Body of pancreas (tissue), 4 donors: ENCODE results near the gene SRR.

Experiments
- POLR2A ChIP-seq, 3 donors: fragments of 450-650 bp; IDR thresholded peaks; one replicate each; pipeline ENCODE4 v1.6.1; 2016; ENCODE audit warnings: antibody characterized with exemption in 3 of 3, mild to moderate bottlenecking in 2 of 3
- TF ChIP-seq, protein P1 (sequence below), 7 experiments: fragments of 450-650 bp in 4 of 7; fragments of 200-600 bp in 3 of 7; sonication (generic) in 3 of 7; IDR thresholded peaks; one replicate each; pipeline ENCODE4 v1.5.1; 2016 to 2019; ENCODE audit warnings: antibody characterized with exemption in 7 of 7

DNA sequence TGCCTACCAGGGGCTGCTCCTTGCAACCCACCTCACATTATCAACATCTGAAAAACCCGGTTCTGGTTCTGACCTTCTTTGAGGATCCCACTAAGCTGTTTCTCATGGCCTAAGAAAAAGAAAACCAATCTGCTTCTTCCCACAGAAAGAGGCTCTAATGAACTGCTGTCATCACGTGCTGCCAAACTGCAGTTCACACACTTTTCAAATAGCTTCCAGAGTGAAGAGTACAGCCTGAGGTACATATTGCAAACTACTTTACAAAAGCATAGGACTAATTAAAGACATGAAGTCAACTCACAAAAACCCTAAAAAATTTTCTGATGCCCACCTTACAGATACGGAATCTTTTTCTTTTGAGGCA lies 36.9 kb upstream of the SRR start:
- TF ChIP-seq, protein P1, sequence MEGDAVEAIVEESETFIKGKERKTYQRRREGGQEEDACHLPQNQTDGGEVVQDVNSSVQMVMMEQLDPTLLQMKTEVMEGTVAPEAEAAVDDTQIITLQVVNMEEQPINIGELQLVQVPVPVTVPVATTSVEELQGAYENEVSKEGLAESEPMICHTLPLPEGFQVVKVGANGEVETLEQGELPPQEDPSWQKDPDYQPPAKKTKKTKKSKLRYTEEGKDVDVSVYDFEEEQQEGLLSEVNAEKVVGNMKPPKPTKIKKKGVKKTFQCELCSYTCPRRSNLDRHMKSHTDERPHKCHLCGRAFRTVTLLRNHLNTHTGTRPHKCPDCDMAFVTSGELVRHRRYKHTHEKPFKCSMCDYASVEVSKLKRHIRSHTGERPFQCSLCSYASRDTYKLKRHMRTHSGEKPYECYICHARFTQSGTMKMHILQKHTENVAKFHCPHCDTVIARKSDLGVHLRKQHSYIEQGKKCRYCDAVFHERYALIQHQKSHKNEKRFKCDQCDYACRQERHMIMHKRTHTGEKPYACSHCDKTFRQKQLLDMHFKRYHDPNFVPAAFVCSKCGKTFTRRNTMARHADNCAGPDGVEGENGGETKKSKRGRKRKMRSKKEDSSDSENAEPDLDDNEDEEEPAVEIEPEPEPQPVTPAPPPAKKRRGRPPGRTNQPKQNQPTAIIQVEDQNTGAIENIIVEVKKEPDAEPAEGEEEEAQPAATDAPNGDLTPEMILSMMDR (IDR thresholded peaks at IDR 0.05): no peak
- TF ChIP-seq POLR2A (IDR thresholded peaks at IDR 0.05): no peak
